ENCODE results near the gene ZNF215.
"Not testable (repeated sequence)": the region's sequence is repeated elsewhere in the genome, so short reads cannot be mapped to it uniquely, and the experiment has no call there.

The ZNF215 gene

DNA sequence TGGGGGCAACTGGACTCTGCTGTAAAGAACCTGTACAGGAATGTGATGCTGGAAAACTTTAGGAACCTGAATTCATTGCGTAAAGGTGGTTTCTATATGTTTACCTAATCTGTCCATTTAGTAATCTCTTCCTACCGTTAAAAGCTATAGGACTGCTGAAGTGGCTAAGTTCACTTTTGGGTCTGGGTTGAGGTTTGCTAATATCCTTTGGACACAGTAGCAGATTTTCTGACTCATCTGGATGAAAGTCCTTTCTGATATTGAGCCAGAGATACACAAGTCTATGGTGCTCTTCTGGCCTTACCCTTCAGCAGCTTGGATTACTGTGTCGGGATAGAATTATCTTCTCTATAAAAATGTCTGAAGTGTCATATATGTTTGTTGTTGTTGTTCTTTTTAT lies 16.9 kb downstream of the ZNF215 start:
- DNase-seq = no peak

- DNase-seq = not testable (repeated sequence)
Measured at GRCh38 chr11:6954248-6954647, 28.0 kb downstream of the ZNF215 start.

DNA sequence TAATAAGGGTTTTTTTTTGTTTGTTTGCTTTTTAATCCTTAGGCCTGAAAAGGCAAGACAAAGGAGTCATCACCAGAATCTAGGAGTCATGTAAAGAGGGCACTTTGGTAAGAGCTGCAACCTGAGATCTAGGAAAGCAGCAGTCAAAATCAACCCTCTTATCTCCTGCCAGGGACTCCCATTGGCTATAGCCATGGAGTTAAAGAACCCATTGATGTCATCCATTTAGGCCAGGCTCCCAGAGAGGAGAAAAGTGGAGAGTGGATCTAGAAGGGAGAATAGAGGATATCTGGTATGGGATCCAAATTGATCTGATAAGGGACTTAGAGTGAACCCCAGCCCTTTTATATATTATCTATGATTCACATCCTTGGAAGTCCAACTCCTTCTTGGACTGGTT lies 35.9 kb downstream of the ZNF215 start:
- DNase-seq = no peak

DNA sequence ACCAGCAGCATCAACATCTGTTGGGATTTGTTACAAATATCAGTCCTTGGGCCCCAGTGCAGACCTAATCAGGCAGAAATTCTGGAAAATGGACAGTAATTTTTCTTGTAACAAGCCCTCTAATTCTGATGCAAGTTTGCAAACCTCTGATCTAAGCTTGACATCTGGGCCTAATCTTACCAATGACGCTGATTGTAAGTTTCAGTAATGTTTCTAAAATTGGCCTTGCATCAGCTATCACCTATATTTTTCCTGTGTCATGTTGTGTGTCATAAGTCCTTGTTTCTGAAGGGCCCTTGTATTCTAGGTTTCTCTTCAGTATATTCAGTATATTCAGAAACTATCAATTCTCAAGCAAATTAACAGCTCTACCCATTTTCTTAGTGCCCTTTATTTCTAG lies 36.4 kb downstream of the ZNF215 start:
- no peak for DNase-seq

- no peak for DNase-seq
Measured at GRCh38 chr11:6968816-6969215, 42.6 kb downstream of the ZNF215 start.

DNA sequence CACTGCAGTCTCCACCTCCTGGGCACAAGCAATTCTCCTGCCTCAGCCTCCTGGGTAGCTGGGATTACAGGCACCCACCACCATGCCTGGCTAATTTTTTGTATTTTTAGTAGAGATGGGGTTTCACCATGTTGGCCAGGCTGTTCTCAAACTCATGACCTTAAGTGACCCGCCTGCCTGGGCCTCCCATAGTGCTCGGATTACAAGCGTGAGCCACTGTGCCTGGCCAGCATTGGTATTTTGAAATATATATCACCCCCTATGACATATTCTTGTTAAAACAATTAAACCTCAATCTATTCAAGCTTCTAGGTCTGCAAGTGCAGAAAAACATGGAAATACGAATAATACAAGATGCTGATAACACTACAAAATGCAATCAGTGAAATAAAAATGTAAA lies 43.6 kb downstream of the ZNF215 start:
- DNase-seq = not testable (repeated sequence)

GRCh38 chr11:6979365-6979764 lies 53.1 kb downstream of the ZNF215 start:
- no peak for DNase-seq

DNA sequence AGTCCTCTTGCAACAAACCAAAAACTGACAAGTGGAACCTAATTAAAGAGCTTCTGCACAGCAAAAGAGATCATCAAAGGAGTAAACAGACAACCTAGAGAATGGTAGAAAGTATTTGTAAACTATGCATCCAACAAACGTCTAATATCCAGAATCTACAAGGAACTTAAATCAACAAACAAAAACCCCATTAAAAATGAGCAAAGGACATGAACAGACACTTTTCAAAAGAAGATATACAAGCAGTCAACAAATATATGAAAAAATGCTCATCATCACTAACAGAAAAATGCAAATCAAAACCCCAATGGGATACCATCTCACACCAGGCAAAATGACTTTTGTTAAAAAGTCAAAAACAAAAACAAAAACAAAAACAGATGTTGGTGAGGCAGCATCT lies 60.3 kb downstream of the ZNF215 start:
- no peak for DNase-seq

- DNase-seq = no peak
Measured at GRCh38 chr11:6988506-6988905, 62.3 kb downstream of the ZNF215 start.

- no peak for DNase-seq
Measured at GRCh38 chr11:6991227-6991626, 65.0 kb downstream of the ZNF215 start.

DNA sequence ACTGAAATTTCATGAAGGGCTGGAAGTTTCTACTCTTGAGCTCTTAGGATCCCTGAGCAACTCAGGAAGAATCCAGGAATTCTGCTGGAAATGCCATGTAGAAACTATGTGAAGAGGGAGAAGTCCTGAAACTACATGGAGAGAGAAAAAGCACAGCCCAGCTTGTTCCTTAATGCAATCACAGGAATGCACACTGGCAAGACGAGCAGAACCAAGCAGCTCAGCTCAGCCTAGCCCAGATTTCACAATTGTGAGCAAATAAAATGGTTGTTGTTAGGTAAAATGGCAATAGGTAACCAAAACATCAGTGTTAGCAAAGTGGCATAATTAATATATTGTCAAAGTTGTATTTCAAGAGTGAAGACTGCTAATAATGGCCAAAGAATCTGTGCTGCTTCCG lies 65.8 kb downstream of the ZNF215 start:
- DNase-seq = no peak

DNA sequence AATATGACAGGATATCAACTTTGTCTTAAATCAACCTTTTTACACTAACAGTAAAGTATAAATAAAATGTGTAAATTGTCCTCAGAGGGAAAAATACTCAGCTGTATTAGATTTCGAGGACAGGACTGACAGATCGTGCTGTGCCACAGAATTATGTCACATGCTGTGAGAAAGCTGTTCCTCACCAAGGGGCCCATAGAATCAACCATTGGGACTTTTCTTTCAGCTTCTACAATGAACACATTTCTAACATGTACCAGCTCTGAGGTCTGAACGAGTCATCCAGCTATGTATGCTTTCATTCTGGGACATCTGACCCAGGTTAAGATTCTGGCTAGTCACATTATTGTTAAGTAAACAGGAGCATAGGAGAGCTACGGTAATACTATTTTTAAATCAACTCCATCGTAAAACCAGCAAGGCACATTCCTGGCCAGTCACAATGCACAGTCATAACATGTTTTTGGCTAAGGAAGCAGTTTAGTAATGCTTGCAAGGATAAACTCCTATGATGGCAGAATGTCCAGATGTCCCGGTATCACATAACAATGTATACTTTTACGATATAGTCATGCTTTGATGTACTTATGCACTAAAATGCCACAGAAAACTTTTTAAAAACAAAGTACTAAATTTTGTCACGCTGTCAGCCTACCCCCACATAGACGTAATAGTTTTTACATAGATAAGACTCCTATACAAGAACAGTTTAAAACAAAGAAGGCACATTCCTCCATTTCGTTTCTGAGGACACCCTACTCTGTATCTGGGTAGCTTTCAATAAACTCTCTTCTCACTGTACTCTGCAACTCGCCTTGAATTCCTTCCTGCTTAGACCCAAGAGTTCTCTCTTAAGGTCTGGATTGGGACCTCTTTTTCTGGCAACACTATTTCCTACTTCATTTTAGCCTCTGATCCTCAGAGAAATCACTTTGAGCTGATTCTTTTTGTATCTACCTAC lies 66.5 kb downstream of the ZNF215 start:
- DNase-seq = no peak

DNA sequence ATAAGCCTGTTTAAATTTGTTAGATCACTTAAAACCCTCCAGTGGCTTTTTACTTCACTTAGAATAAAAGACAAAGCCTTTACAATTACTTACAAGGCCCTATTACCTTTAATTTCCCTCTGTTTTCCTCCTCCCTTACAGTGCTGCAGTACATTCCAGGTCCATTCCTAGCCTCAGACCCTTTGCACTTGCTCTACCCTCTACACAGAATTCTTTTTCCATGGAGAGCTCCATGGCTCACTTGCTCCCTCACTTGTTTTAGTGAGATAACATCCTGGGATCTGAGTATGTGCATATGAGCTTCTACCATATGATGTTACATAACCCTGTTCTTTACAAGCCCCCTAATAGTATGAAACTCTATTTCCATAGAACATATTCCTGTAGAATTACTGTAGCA lies 69.5 kb downstream of the ZNF215 start:
- no peak for DNase-seq

DNA sequence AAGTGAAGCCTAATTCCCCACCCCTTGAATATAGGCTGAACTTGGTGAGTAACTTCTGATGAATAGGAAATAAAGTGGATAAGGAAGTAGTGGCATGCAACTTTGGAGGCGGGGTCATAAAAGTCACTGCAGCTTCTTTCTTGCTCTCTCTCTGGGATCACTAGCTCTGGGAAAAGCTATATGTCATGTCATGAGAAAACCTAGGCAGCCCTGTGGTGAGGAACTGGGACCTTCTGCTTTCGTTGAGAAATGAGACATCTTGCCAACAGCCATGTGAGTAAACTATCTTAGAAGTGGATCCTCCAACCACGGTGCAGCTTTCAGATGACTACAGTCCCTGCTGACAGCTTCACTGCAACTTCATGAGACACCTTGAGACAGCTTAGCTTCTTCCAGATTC lies 78.3 kb downstream of the ZNF215 start:
- no peak for DNase-seq

Measured in KG1 (cell line).